B cell (primary cell): Measurements from ENCODE around the gene TTLL11. TPM values are rescaled to one million over a fixed set of nuclear protein-coding genes. Genes with fewer than 3 reads are reported as not detected.

ENCODE experiments used
- ATAC-seq: fragments of 200-7000 bp; cut with Tn5 transposase; one replicate; pipeline ENCODE4 v1.10.0; 2021; ENCODE audit warnings: low read depth, mild to moderate bottlenecking, moderate number of reproducible peaks, moderate library complexity
- CTCF ChIA-PET: fragments of 350-600 bp; sonication (Branson Sonifier 250); formaldehyde crosslinking; loops from one replicate; lab custom pipeline; 2021; ENCODE audit warnings: antibody characterized with exemption, inconsistent platforms; lab: Charles Lee
- POLR2A ChIA-PET: fragments of 350-600 bp; sonication (Branson Sonifier 250); formaldehyde crosslinking; loops from one replicate; lab custom pipeline; 2021; ENCODE audit warnings: antibody characterized with exemption; lab: Charles Lee
- DNase-seq: peaks from one replicate; pipeline ENCODE4 v3.0.0; 2013
- H2AFZ ChIP-seq: 2 replicates; pipeline ENCODE4 v1.6.1; 2012; ENCODE audit warnings: mild to moderate bottlenecking, low read depth, low read length; ENCODE audit not compliant: insufficient read depth, poor library complexity, severe bottlenecking
- H3K27ac ChIP-seq, 2 donors: 1 replicate in 1 of 2; 2 replicates in 1 of 2; pipeline ENCODE4 v1.5.1; 2012 to 2013; ENCODE audit warnings: low read length in 2 of 2, mild to moderate bottlenecking in 2 of 2, moderate library complexity in 1 of 2
- H3K27me3 ChIP-seq, 4 experiments: fragments of 200-600 bp in 1 of 4; sonication (generic) in 1 of 4; replicated peaks in 1 of 4; 1 replicate in 2 of 4; 2 replicates in 2 of 4; pipeline versions ENCODE4 v1.6.1 to v1.7.0; 2013 to 2016; ENCODE audit warnings: low read length in 3 of 4, mild to moderate bottlenecking in 2 of 4, mixed read lengths in 1 of 4, moderate library complexity in 1 of 4; ENCODE audit not compliant: insufficient read depth in 4 of 4, control insufficient read depth in 3 of 4; ENCODE audit errors: control extremely low read depth in 1 of 4
- H3K36me3 ChIP-seq, 2 experiments: replicated peaks in 1 of 2; 1 replicate in 1 of 2; 2 replicates in 1 of 2; pipeline versions ENCODE4 v1.6.1 to v1.7.1; 2013; ENCODE audit warnings: low read length in 1 of 2; ENCODE audit not compliant: insufficient read depth in 2 of 2, control insufficient read depth in 1 of 2; ENCODE audit errors: control extremely low read depth in 1 of 2, extremely low read depth in 1 of 2
- H3K4me1 ChIP-seq, 2 donors: fragments of 200-600 bp in 1 of 2; sonication (generic) in 1 of 2; 1 replicate in 1 of 2; 2 replicates in 1 of 2; pipeline versions ENCODE4 v1.5.1 to v1.6.1; 2013 to 2017; ENCODE audit warnings: low read length in 2 of 2; ENCODE audit not compliant: control insufficient read depth in 2 of 2, insufficient read depth in 2 of 2
- H3K4me2 ChIP-seq: replicated peaks from 2 replicates; pipeline ENCODE3; 2012; ENCODE audit warnings: mild to moderate bottlenecking, low read depth, low read length; ENCODE audit not compliant: poor library complexity, severe bottlenecking
- H3K4me3 ChIP-seq, 5 experiments: fragments of 200-600 bp in 1 of 5; sonication (generic) in 1 of 5; 1 replicate in 3 of 5; 2 replicates in 2 of 5; pipeline versions ENCODE4 v1.5.1 to v1.7.0; 2011 to 2016; ENCODE audit warnings: low read length in 4 of 5, mild to moderate bottlenecking in 4 of 5, low read depth in 2 of 5, control low read depth in 1 of 5, moderate library complexity in 1 of 5; ENCODE audit not compliant: insufficient read depth in 1 of 5; ENCODE audit errors: control extremely low read depth in 1 of 5, extremely low read depth in 1 of 5
- H3K79me2 ChIP-seq: fragments of 200-600 bp; sonication (generic); one replicate; pipeline ENCODE4 v1.6.0; 2016; ENCODE audit warnings: low read length; ENCODE audit not compliant: control insufficient read depth, insufficient read depth
- H3K9ac ChIP-seq: fragments of 200-600 bp; sonication (generic); 2 replicates; pipeline ENCODE4 v1.6.1; 2017; ENCODE audit warnings: mild to moderate bottlenecking, low read length, moderate library complexity
- H3K9me3 ChIP-seq, 3 donors: one replicate each; pipeline versions ENCODE4 v1.6.1 to v1.7.1; 2013; ENCODE audit warnings: low read length in 2 of 3; ENCODE audit not compliant: control insufficient read depth in 2 of 3, insufficient read depth in 1 of 3; ENCODE audit errors: control extremely low read depth in 1 of 3
- H4K20me1 ChIP-seq: 2 replicates; pipeline ENCODE4 v1.6.0; 2012; ENCODE audit warnings: mild to moderate bottlenecking, low read length; ENCODE audit not compliant: insufficient read depth, control insufficient read depth, poor library complexity, severe bottlenecking
- H3K27ac Mint-ChIP-seq: one replicate; pipeline ENCODE4 v1.8.0; 2021; ENCODE audit warnings: mixed read lengths
- H3K27me3 Mint-ChIP-seq: one replicate; pipeline ENCODE4 v1.8.0; 2021; ENCODE audit warnings: mixed read lengths
- H3K4me1 Mint-ChIP-seq: one replicate; pipeline ENCODE4 v1.8.0; 2021; ENCODE audit warnings: mixed read lengths
- H3K4me3 Mint-ChIP-seq: one replicate; pipeline ENCODE4 v1.8.0; 2021; ENCODE audit warnings: mixed read lengths
- H3K9me3 Mint-ChIP-seq: one replicate; pipeline ENCODE4 v1.8.0; 2022; ENCODE audit warnings: mixed read lengths; ENCODE audit not compliant: insufficient read depth
- EZH2 ChIP-seq: IDR thresholded peaks from 2 replicates; pipeline ENCODE4 v1.6.1; 2012; ENCODE audit warnings: borderline replicate concordance, low read depth, mild to moderate bottlenecking, moderate library complexity, low read length; ENCODE audit not compliant: insufficient read depth, poor library complexity, severe bottlenecking
- WGBS: methylation state at CpG from one replicate; pipeline ENCODE4 v1.1.5; 2013; ENCODE audit warnings: missing lambda C conversion rate; ENCODE audit not compliant: insufficient coverage; 5-methylcytosine and 5-hydroxymethylcytosine counted together
- intact Hi-C: fragments of 100-400 bp; cut with micrococcal nuclease; formaldehyde crosslinking; loops from one replicate; pipeline ENCODE4 v1.10.0; 2022
- polyA plus RNA-seq: library from polyadenylated mRNA; depleted of rRNA; stranded (reverse); fragments of >200 nt; gene quantifications from 2 replicates; pipeline ENCODE4 v1.2.3, GENCODE V29; 2012
- total RNA-seq, 2 donors: library from RNA; stranded (reverse); fragments of 120-200 nt in 1 of 2; gene quantifications; 1 replicate in 1 of 2; 2 replicates in 1 of 2; pipeline versions ENCODE4 v1.2.3 to v1.2.4, GENCODE V29; 2013 to 2022
- TF ChIP-seq, protein P1 (sequence below): fragments of 200-600 bp; IDR thresholded peaks from one replicate; pipeline ENCODE4 v1.8.0; 2022; ENCODE audit warnings: antibody characterized with exemption, mild to moderate bottlenecking

TTLL11 gene
- total and polyA plus RNA-seq, 2 donors (not counting 1 experiment from before 2014, with no cell fraction given), result 3.6 to 3.8 TPM

GRCh38 chr9:122124048-122124447, 30.9 kb upstream of the TTLL11 start:
- TF ChIP-seq, protein P1, sequence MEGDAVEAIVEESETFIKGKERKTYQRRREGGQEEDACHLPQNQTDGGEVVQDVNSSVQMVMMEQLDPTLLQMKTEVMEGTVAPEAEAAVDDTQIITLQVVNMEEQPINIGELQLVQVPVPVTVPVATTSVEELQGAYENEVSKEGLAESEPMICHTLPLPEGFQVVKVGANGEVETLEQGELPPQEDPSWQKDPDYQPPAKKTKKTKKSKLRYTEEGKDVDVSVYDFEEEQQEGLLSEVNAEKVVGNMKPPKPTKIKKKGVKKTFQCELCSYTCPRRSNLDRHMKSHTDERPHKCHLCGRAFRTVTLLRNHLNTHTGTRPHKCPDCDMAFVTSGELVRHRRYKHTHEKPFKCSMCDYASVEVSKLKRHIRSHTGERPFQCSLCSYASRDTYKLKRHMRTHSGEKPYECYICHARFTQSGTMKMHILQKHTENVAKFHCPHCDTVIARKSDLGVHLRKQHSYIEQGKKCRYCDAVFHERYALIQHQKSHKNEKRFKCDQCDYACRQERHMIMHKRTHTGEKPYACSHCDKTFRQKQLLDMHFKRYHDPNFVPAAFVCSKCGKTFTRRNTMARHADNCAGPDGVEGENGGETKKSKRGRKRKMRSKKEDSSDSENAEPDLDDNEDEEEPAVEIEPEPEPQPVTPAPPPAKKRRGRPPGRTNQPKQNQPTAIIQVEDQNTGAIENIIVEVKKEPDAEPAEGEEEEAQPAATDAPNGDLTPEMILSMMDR, result no peak
- no peak for TF ChIP-seq EZH2
- Mint-ChIP-seq H3K4me1 (peaks cover 13% of the 10 kb centered on the region), H3K4me3 (no peak overlapping the region), H3K27me3 (peaks cover 49% of the 10 kb centered on the region), H3K9me3 (no peaks in the 10 kb centered on the region), H3K27ac (no peak overlapping the region)
- H3K4me2 ChIP-seq, result no peak overlapping the region
- ATAC-seq (no peak), DNase-seq (no peak)
- POLR2A ChIA-PET, result interaction anchor here (1.8 kb wide), 1 partner anchor 227 kb away, joined by 5 read pairs; no protein-coding TSS in a partner anchor
- H3K9me3 ChIP-seq, result peaks cover 0 to 6% (median 0%) of the 10 kb centered on the region in 3 donors
- CTCF ChIA-PET, result interaction anchor here (0.9 to 15.1 kb wide), 19 partner anchors 8 to 687 kb away, joined by 3 to 323 read pairs (median 8); no protein-coding TSS in a partner anchor
- no peaks in the 10 kb centered on the region for H3K79me2 ChIP-seq
- H3K4me1 ChIP-seq, result peaks cover 17 to 26% of the 10 kb centered on the region in 2 donors
- no peak overlapping the region for H3K9ac ChIP-seq
- no peak overlapping the region for H3K27ac ChIP-seq
- intact Hi-C loops, result loop anchor here (10.0 kb wide), 1 partner anchor 1261 kb away; no protein-coding TSS in a partner anchor
- H3K4me3 ChIP-seq, result no peak overlapping the region
- no peaks in the 10 kb centered on the region for H4K20me1 ChIP-seq
- no peak overlapping the region for H2AFZ ChIP-seq
- no CpG with 5 or more reads among the region's 1 CpG for WGBS
- peaks cover 0 to 40% (median 22%) of the 10 kb centered on the region in 4 experiments for H3K27me3 ChIP-seq
- H3K36me3 ChIP-seq, result no peaks in the 10 kb centered on the region

- ATAC-seq (peak; percentile 62), DNase-seq (peak; percentile 75)
- H3K9ac ChIP-seq, result no peak overlapping the region
- H3K9me3 ChIP-seq, result peaks cover 0 to 6% (median 0%) of the 10 kb centered on the region in 3 donors
- peaks cover 17 to 26% of the 10 kb centered on the region in 2 donors for H3K4me1 ChIP-seq
- ChIA-PET CTCF (interaction anchor here (0.6 to 15.1 kb wide), 21 partner anchors 9 to 688 kb away, joined by 3 to 323 read pairs (median 4); partner anchors contain the start of genes MRRF and RBM18), POLR2A (no interaction called here)
- H3K27ac ChIP-seq, result no peak overlapping the region
- TF ChIP-seq, protein P1, result peak; percentile 86
- TF ChIP-seq EZH2, result no peak
- H3K4me1 Mint-ChIP-seq, result peaks cover 13% of the 10 kb centered on the region
- H3K4me2 ChIP-seq, result no peak overlapping the region
- no peaks in the 10 kb centered on the region for H3K36me3 ChIP-seq
- no peaks in the 10 kb centered on the region for H3K79me2 ChIP-seq
- no peak overlapping the region for H3K27ac Mint-ChIP-seq
- H2AFZ ChIP-seq, result peak overlapping the region; percentile 1
- no peak overlapping the region for H3K4me3 Mint-ChIP-seq
- H3K4me3 ChIP-seq, result no peak overlapping the region
- peaks cover 0 to 37% (median 21%) of the 10 kb centered on the region in 4 experiments for H3K27me3 ChIP-seq
- no peaks in the 10 kb centered on the region for H4K20me1 ChIP-seq
- H3K9me3 Mint-ChIP-seq, result no peaks in the 10 kb centered on the region
- intact Hi-C loops, result loop anchor here (1.0 to 10.0 kb wide), 2 partner anchors 24 to 1262 kb away; no protein-coding TSS in a partner anchor
- 34% methylated on average over 13 of the region's 13 CpGs for WGBS
- H3K27me3 Mint-ChIP-seq, result peaks cover 44% of the 10 kb centered on the region
Measured at GRCh38 chr9:122122903-122123632, 30.0 kb upstream of the TTLL11 start.
